H9 (cell line): ENCODE measurements around the gene CCDC82. TPM values are rescaled to one million over a fixed set of nuclear protein-coding genes. Genes with fewer than 3 reads are reported as not detected.
"Not testable (repeated sequence)": the region's sequence is repeated elsewhere in the genome, so short reads cannot be mapped to it uniquely, and the experiment has no call there.

ENCODE experiments used
- DNase-seq: peaks from one replicate; pipeline ENCODE4 v3.0.0-alpha.2; 2017
- H2AFZ ChIP-seq: one replicate; pipeline ENCODE4 v1.6.1; 2013; ENCODE audit warnings: mild to moderate bottlenecking, low read length, control low read depth, moderate library complexity
- H2AK5ac ChIP-seq: 2 replicates; pipeline ENCODE4 v1.6.1; 2013; ENCODE audit warnings: low read length, control low read depth, mixed read lengths; ENCODE audit not compliant: insufficient read length
- H2BK120ac ChIP-seq: one replicate; pipeline ENCODE4 v1.6.1; 2013; ENCODE audit warnings: low read depth, mild to moderate bottlenecking, low read length, control low read depth, inconsistent platforms; ENCODE audit not compliant: poor library complexity, severe bottlenecking
- H2BK12ac ChIP-seq: 2 replicates; pipeline ENCODE4 v1.6.1; 2013; ENCODE audit warnings: low read length, control low read depth, mixed read lengths, low read depth; ENCODE audit not compliant: insufficient read length
- H2BK15ac ChIP-seq: 2 replicates; pipeline ENCODE4 v1.6.1; 2013; ENCODE audit warnings: low read depth, low read length, control low read depth
- H2BK20ac ChIP-seq: one replicate; pipeline ENCODE4 v1.6.1; 2013; ENCODE audit warnings: low read depth, mild to moderate bottlenecking, low read length, control low read depth, inconsistent platforms; ENCODE audit not compliant: poor library complexity, severe bottlenecking
- H2BK5ac ChIP-seq: 2 replicates; pipeline ENCODE4 v1.6.1; 2013; ENCODE audit warnings: low read length, control low read depth, mixed read lengths; ENCODE audit not compliant: insufficient read length
- H3K14ac ChIP-seq: 2 replicates; pipeline ENCODE4 v1.6.1; 2013; ENCODE audit warnings: low read length, control low read depth; ENCODE audit not compliant: insufficient read depth
- H3K18ac ChIP-seq: 2 replicates; pipeline ENCODE4 v1.6.1; 2013; ENCODE audit warnings: low read depth, mild to moderate bottlenecking, mixed read lengths, low read length, control low read depth; ENCODE audit not compliant: insufficient read length
- H3K23ac ChIP-seq: 2 replicates; pipeline ENCODE4 v1.6.1; 2013; ENCODE audit warnings: low read length, control low read depth, mixed read lengths, low read depth; ENCODE audit not compliant: insufficient read length
- H3K23me2 ChIP-seq: 2 replicates; pipeline ENCODE4 v1.6.1; 2013; ENCODE audit warnings: low read depth, mild to moderate bottlenecking, mixed read lengths, low read length, control low read depth; ENCODE audit not compliant: insufficient read length, poor library complexity, severe bottlenecking
- H3K27ac ChIP-seq: 2 replicates; pipeline ENCODE4 v1.5.1; 2013; ENCODE audit warnings: low read length, control low read depth, mixed read lengths, low read depth; ENCODE audit not compliant: insufficient read length
- H3K27me3 ChIP-seq: 2 replicates; pipeline ENCODE4 v1.6.1; 2013; ENCODE audit warnings: low read length, control low read depth, inconsistent platforms; ENCODE audit not compliant: insufficient read depth
- H3K4ac ChIP-seq: 2 replicates; pipeline ENCODE4 v1.6.1; 2013; ENCODE audit warnings: low read depth, mild to moderate bottlenecking, control low read depth, inconsistent platforms, low read length, moderate library complexity
- H3K4me1 ChIP-seq: 2 replicates; pipeline ENCODE4 v1.6.1; 2013; ENCODE audit warnings: low read length, control low read depth, inconsistent platforms; ENCODE audit not compliant: insufficient read depth
- H3K4me2 ChIP-seq: 2 replicates; pipeline ENCODE4 v1.6.1; 2013; ENCODE audit warnings: low read length, control low read depth, mixed read lengths; ENCODE audit not compliant: insufficient read length, insufficient read depth
- H3K56ac ChIP-seq: 2 replicates; pipeline ENCODE4 v1.6.1; 2013; ENCODE audit warnings: low read depth, mild to moderate bottlenecking, mixed read lengths, low read length, control low read depth; ENCODE audit not compliant: insufficient read length
- H3K79me1 ChIP-seq: 2 replicates; pipeline ENCODE4 v1.6.1; 2013; ENCODE audit warnings: low read depth, mild to moderate bottlenecking, moderate library complexity, low read length, control low read depth, inconsistent platforms; ENCODE audit not compliant: insufficient read depth, poor library complexity, severe bottlenecking
- H3K79me2 ChIP-seq: 2 replicates; pipeline ENCODE4 v1.6.1; 2013; ENCODE audit warnings: low read length, control low read depth, inconsistent platforms; ENCODE audit not compliant: insufficient read depth
- H3K9ac ChIP-seq: 2 replicates; pipeline ENCODE4 v1.6.1; 2013; ENCODE audit warnings: low read length, control low read depth, mixed read lengths; ENCODE audit not compliant: insufficient read length; ENCODE audit errors: extremely low read depth
- H3K9me3 ChIP-seq: one replicate; pipeline ENCODE4 v1.6.1; 2013; ENCODE audit warnings: low read depth, low read length, inconsistent platforms; ENCODE audit not compliant: control insufficient read depth
- H3T11ph ChIP-seq: one replicate; pipeline ENCODE4 v1.6.1; 2013; ENCODE audit warnings: mild to moderate bottlenecking, low read length, control low read depth, inconsistent platforms
- H4K20me1 ChIP-seq: one replicate; pipeline ENCODE4 v1.6.1; 2013; ENCODE audit not compliant: control insufficient read depth, insufficient read length, insufficient read depth
- H4K5ac ChIP-seq: 2 replicates; pipeline ENCODE4 v1.6.1; 2013; ENCODE audit warnings: low read depth, mild to moderate bottlenecking, mixed read lengths, low read length, control low read depth; ENCODE audit not compliant: insufficient read length
- H4K8ac ChIP-seq: replicated peaks from 2 replicates; pipeline ENCODE4 v1.6.1; 2013; ENCODE audit warnings: low read length, control low read depth, mixed read lengths, low read depth; ENCODE audit not compliant: insufficient read length
- H4K91ac ChIP-seq: 2 replicates; pipeline ENCODE4 v1.6.1; 2013; ENCODE audit warnings: low read depth, mild to moderate bottlenecking, moderate library complexity, mixed read lengths, low read length, control low read depth; ENCODE audit not compliant: insufficient read length
- H3K27ac Mint-ChIP-seq, 3 experiments: 2 replicates in 2 of 3; 3 replicates in 1 of 3; pipeline ENCODE4 v1.8.0; 2020 to 2021; ENCODE audit warnings: mixed read lengths in 3 of 3, mild to moderate bottlenecking in 1 of 3, moderate library complexity in 1 of 3
- H3K27me3 Mint-ChIP-seq: 2 replicates; pipeline ENCODE4 v1.8.0; 2021; ENCODE audit warnings: low read depth, mild to moderate bottlenecking, moderate library complexity, mixed read lengths
- H3K36me3 Mint-ChIP-seq, 3 experiments: 2 replicates in 2 of 3; 3 replicates in 1 of 3; pipeline ENCODE4 v1.8.0; 2020 to 2021; ENCODE audit warnings: low read depth in 3 of 3, mixed read lengths in 3 of 3; ENCODE audit not compliant: insufficient read depth in 1 of 3
- H3K4me1 Mint-ChIP-seq, 2 experiments: 2 replicates each; pipeline ENCODE4 v1.8.0; 2020; ENCODE audit warnings: mixed read lengths in 2 of 2
- H3K4me3 Mint-ChIP-seq, 2 experiments: 2 replicates in 1 of 2; 3 replicates in 1 of 2; pipeline ENCODE4 v1.8.0; 2020 to 2021; ENCODE audit warnings: mild to moderate bottlenecking in 2 of 2, mixed read lengths in 2 of 2, moderate library complexity in 1 of 2
- H3K9me3 Mint-ChIP-seq, 2 experiments: 2 replicates in 1 of 2; 3 replicates in 1 of 2; pipeline ENCODE4 v1.8.0; 2020; ENCODE audit warnings: mild to moderate bottlenecking in 2 of 2, mixed read lengths in 2 of 2, moderate library complexity in 1 of 2
- WGBS: extraction: QIAGEN DNeasy Blood & Tissue Kit; methylation state at CpG from one replicate; pipeline ENCODE4 v1.1.7; 2013; ENCODE audit warnings: missing lambda C conversion rate, low lambda C conversion rate, mixed read lengths; ENCODE audit not compliant: insufficient read length; ENCODE audit errors: extremely low coverage; 5-methylcytosine and 5-hydroxymethylcytosine counted together
- total RNA-seq: library from RNA; stranded (reverse); gene quantifications from 2 replicates; pipeline ENCODE4 v1.2.1, GENCODE V29; 2021
- TF ChIP-seq, protein P1 (sequence below): fragments of 200-600 bp; sonication (generic); conservative IDR thresholded peaks from 3 replicates; pipeline ENCODE4 v1.8.0; 2021; ENCODE audit warnings: antibody characterized with exemption, mild to moderate bottlenecking

The CCDC82 gene
- total RNA-seq, 1 experiment from 2014 or later, result 17.4 TPM

DNA sequence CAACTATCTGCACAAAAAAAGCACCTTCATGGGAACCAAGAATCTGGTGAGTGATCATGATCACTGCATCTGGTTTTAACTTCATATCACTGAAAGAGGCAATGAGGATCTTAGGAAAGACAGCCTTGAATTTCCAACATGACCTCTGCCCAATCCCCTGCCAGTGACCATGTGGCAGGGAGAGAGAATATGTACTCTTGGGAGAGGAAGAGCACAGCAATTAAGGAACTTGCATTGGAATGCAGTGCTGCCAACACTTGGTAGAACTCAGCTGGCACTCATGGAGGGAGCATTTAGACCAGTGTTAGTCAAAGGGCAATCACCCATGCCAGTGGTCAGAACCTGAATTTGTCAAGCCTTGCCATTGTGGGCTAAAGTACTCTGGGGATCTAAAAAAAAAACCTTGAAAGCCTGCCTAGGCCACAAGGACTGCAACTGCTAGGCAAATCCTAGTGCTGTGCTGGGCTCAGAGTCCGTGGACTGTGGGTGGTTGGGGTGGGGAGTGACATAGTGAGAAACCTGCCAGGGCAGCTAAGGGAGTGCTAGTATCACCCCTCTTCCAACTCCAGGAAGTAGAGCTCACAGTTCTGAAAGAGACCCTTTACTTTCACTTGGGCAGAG, 23.2 kb upstream of the CCDC82 start:
- H2BK5ac ChIP-seq, result no peak overlapping the region
- no peak overlapping the region for H4K5ac ChIP-seq
- TF ChIP-seq, protein P1, sequence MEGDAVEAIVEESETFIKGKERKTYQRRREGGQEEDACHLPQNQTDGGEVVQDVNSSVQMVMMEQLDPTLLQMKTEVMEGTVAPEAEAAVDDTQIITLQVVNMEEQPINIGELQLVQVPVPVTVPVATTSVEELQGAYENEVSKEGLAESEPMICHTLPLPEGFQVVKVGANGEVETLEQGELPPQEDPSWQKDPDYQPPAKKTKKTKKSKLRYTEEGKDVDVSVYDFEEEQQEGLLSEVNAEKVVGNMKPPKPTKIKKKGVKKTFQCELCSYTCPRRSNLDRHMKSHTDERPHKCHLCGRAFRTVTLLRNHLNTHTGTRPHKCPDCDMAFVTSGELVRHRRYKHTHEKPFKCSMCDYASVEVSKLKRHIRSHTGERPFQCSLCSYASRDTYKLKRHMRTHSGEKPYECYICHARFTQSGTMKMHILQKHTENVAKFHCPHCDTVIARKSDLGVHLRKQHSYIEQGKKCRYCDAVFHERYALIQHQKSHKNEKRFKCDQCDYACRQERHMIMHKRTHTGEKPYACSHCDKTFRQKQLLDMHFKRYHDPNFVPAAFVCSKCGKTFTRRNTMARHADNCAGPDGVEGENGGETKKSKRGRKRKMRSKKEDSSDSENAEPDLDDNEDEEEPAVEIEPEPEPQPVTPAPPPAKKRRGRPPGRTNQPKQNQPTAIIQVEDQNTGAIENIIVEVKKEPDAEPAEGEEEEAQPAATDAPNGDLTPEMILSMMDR, result no peak
- no peak overlapping the region for H3T11ph ChIP-seq
- no peak overlapping the region for H2AFZ ChIP-seq
- H4K91ac ChIP-seq, result no peak overlapping the region
- no peaks in the 10 kb centered on the region for H3K79me2 ChIP-seq
- no peak overlapping the region for H2BK20ac ChIP-seq
- no peak overlapping the region for H2BK12ac ChIP-seq
- no peaks in the 10 kb centered on the region for H3K27me3 ChIP-seq
- Mint-ChIP-seq H3K4me1 (peaks cover 0 to 2% of the 10 kb centered on the region in 2 experiments; a peak in 1 of 4 replicates), H3K27me3 (no peaks in the 10 kb centered on the region; the same call in 1 of the 2 replicates), H3K27ac (no peak overlapping the region), H3K4me3 (no peak overlapping the region), H3K36me3 (peaks cover 0 to 10% (median 5%) of the 10 kb centered on the region in 3 experiments; a peak in 4 of 7 replicates), H3K9me3 (peaks cover 6 to 7% of the 10 kb centered on the region in 2 experiments; a peak in 4 of 5 replicates)
- no peak overlapping the region for H3K14ac ChIP-seq
- H3K4ac ChIP-seq, result no peak overlapping the region
- no peaks in the 10 kb centered on the region for H3K23me2 ChIP-seq
- no peaks in the 10 kb centered on the region for H3K9me3 ChIP-seq
- no peak overlapping the region for H4K8ac ChIP-seq
- H3K27ac ChIP-seq, result no peak overlapping the region
- H3K4me2 ChIP-seq, result no peak overlapping the region
- no peak overlapping the region for H3K56ac ChIP-seq
- no peaks in the 10 kb centered on the region for H3K79me1 ChIP-seq
- WGBS, result no CpG with 5 or more reads among the region's 1 CpG
- no peak overlapping the region for H2BK15ac ChIP-seq
- no peak overlapping the region for H3K18ac ChIP-seq
- no peaks in the 10 kb centered on the region for H3K4me1 ChIP-seq
- H2BK120ac ChIP-seq, result no peak overlapping the region
- no peak overlapping the region for H2AK5ac ChIP-seq
- no peak for DNase-seq
- H3K9ac ChIP-seq, result no peak overlapping the region
- H3K23ac ChIP-seq, result no peak overlapping the region
- H4K20me1 ChIP-seq, result no peaks in the 10 kb centered on the region

DNA sequence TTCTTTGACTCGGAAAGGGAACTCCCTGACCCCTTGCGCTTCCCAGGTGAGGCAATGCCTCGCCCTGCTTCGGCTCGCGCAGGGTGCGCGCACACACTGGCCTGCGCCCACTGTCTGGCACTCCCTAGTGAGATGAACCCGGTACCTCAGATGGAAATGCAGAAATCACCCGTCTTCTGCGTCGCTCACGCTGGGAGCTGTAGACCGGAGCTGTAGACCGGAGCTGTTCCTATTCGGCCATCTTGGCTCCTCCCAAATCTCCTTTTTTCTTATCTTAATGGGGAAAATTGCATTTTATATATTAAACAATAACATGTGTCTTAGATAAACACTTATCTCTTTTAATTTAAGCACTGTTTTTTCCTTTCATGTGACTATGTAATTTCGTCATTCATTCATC, 21.7 kb upstream of the CCDC82 start:
- H3K36me3 Mint-ChIP-seq, H4K20me1 ChIP-seq, H3K9me3 Mint-ChIP-seq, H3K79me1 ChIP-seq, H2AFZ ChIP-seq, H3T11ph ChIP-seq, H3K4ac ChIP-seq, H2AK5ac ChIP-seq, H3K27me3 ChIP-seq, H3K9me3 ChIP-seq, H3K18ac ChIP-seq, H3K14ac ChIP-seq, H3K56ac ChIP-seq, H3K23me2 ChIP-seq, H3K27me3 Mint-ChIP-seq, H4K91ac ChIP-seq, H3K4me1 Mint-ChIP-seq, H3K4me2 ChIP-seq, H3K23ac ChIP-seq, H2BK5ac ChIP-seq, H2BK20ac ChIP-seq, H3K79me2 ChIP-seq, DNase-seq, H4K5ac ChIP-seq, H3K27ac ChIP-seq, H2BK12ac ChIP-seq, H4K8ac ChIP-seq, H2BK120ac ChIP-seq, H3K4me1 ChIP-seq, H2BK15ac ChIP-seq: not testable (repeated sequence)
- peak overlapping the region; percentile 40 to 94 (median 94); a peak in 4 of 7 replicates for H3K27ac Mint-ChIP-seq
- whole genome bisulfite sequencing, result 100% methylated on average over 1 of the region's 18 CpGs
- H3K9ac ChIP-seq, result peak overlapping the region; percentile 44
- peak overlapping the region; percentile 67 to 77 for H3K4me3 Mint-ChIP-seq
